ENCODE data around the gene LENEP.

DNA sequence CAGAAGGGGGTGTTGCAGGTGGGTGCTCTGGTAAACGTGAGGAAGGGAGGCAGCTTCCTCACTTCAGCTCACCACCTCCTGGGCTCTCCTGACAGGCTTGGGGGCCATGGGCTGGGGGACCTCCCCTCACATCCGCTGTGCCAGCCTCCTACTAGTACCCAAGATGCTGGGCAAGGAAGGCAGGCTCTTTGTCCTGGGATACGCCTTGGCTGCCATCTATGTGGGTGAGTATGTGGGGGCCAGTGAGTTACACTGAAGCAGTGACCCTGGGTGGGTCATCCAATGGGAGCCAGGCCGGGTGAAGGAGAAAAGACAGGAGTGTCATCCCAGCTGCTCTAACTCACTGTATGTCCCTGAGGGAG is 45.9 kb downstream of the LENEP start:
- TF ChIP-seq RAD21 (conservative IDR thresholded peaks at IDR 0.05 in 1 of 2, IDR thresholded peaks at IDR 0.05 in 1 of 2) (no peak), SMC3 (IDR thresholded peaks at IDR 0.05) (no peak), ESRRA (IDR thresholded peaks at IDR 0.05; ENCODE audit: borderline replicate concordance, low read length) (no peak), EP300 (IDR thresholded peaks at IDR 0.05) (no peak), KDM1A (IDR thresholded peaks at IDR 0.05; ENCODE audit: low read depth) (no peak), CTCF (IDR thresholded peaks at IDR 0.05) (no peak), ZC3H11A (IDR thresholded peaks at IDR 0.05) (no peak), CBX8 (IDR thresholded peaks at IDR 0.05) (no peak)

Measured in A549 (cell line).